ENCODE measurements around the gene NGDN.

The NGDN gene

GRCh38 chr14:23443411-23443812, 26.1 kb upstream of the NGDN start:
- peaks cover 6% of the 10 kb centered on the region for H3K27me3 ChIP-seq
- TF ChIP-seq CTCF (IDR thresholded peaks at IDR 0.05), result no peak
- no peaks in the 10 kb centered on the region for H3K9me3 ChIP-seq
- no peak overlapping the region for H3K4me3 ChIP-seq (ENCODE audit: low read depth in 1 of 2, low read length in 1 of 2)
- H3K4me1 ChIP-seq (ENCODE audit: control insufficient read depth in 1 of 2, insufficient read depth in 1 of 2, low read depth in 1 of 2, low read length in 1 of 2), result no peaks in the 10 kb centered on the region
- no peak overlapping the region for H3K27ac ChIP-seq
- H3K36me3 ChIP-seq, result no peaks in the 10 kb centered on the region

- Histone ChIP-seq H3K4me3 (ENCODE audit: low read depth in 1 of 2, low read length in 1 of 2) (no peak overlapping the region), H3K9me3 (no peaks in the 10 kb centered on the region), H3K36me3 (no peaks in the 10 kb centered on the region), H3K27me3 (peaks cover 6% of the 10 kb centered on the region), H3K4me1 (ENCODE audit: control insufficient read depth in 1 of 2, insufficient read depth in 1 of 2, low read depth in 1 of 2, low read length in 1 of 2) (no peaks in the 10 kb centered on the region), H3K27ac (no peak overlapping the region)
- no peak for TF ChIP-seq CTCF (IDR thresholded peaks at IDR 0.05)
Observed at GRCh38 chr14:23443881-23444280, 25.6 kb upstream of the NGDN start.

- TF ChIP-seq CTCF (IDR thresholded peaks at IDR 0.05), result no peak
- no peaks in the 10 kb centered on the region for H3K4me1 ChIP-seq (ENCODE audit: control insufficient read depth in 1 of 2, insufficient read depth in 1 of 2, low read depth in 1 of 2, low read length in 1 of 2)
Observed at GRCh38 chr14:23444314-23444713, 25.2 kb upstream of the NGDN start.

GRCh38 chr14:23445773-23446172, 23.7 kb upstream of the NGDN start:
- no peak overlapping the region for H3K27ac ChIP-seq
- no peaks in the 10 kb centered on the region for H3K36me3 ChIP-seq
- no peak overlapping the region for H3K4me3 ChIP-seq (ENCODE audit: low read depth in 1 of 2, low read length in 1 of 2)
- H3K27me3 ChIP-seq, result peaks cover 22% of the 10 kb centered on the region
- no peaks in the 10 kb centered on the region for H3K9me3 ChIP-seq
- H3K4me1 ChIP-seq (ENCODE audit: control insufficient read depth in 1 of 2, insufficient read depth in 1 of 2, low read depth in 1 of 2, low read length in 1 of 2), result no peaks in the 10 kb centered on the region
- TF ChIP-seq CTCF (IDR thresholded peaks at IDR 0.05), result no peak

More at GRCh38 chr14:23444314-23444713, 25.2 kb upstream of the NGDN start:
- Histone ChIP-seq H3K36me3 (no peaks in the 10 kb centered on the region), H3K4me3 (ENCODE audit: low read depth in 1 of 2, low read length in 1 of 2) (no peak overlapping the region), H3K27ac (no peak overlapping the region), H3K27me3 (peaks cover 8% of the 10 kb centered on the region), H3K9me3 (no peaks in the 10 kb centered on the region)

- H3K36me3 ChIP-seq, result no peaks in the 10 kb centered on the region
- H3K27me3 ChIP-seq, result peaks cover 22% of the 10 kb centered on the region
- no peak overlapping the region for H3K27ac ChIP-seq
- H3K4me3 ChIP-seq (ENCODE audit: low read depth in 1 of 2, low read length in 1 of 2), result no peak overlapping the region
- no peaks in the 10 kb centered on the region for H3K9me3 ChIP-seq
- H3K4me1 ChIP-seq (ENCODE audit: control insufficient read depth in 1 of 2, insufficient read depth in 1 of 2, low read depth in 1 of 2, low read length in 1 of 2), result no peaks in the 10 kb centered on the region
- TF ChIP-seq CTCF (IDR thresholded peaks at IDR 0.05), result no peak
Observed at GRCh38 chr14:23446291-23446851, 23.1 kb upstream of the NGDN start.
